Activated T-helper 9 cell treated with anti-CD3 and anti-CD28 coated beads, Interleukin-2, amount 50 U/mL, for 16 hours (primary cell): ENCODE results near the gene CD63.
A peak's percentile ranks its signal among the peaks of the same experiment; 100 is the strongest.

Source experiments
- DNase-seq: peaks from one replicate; pipeline ENCODE4 v3.0.0-alpha.2; 2020; ENCODE audit warnings: low read depth

CD63 gene

GRCh38 chr12:55720894-55721444 lies 7.8 kb downstream of the CD63 start:
- no peak for DNase-seq

- DNase-seq, result no peak
Measured at GRCh38 chr12:55720071-55720564, 8.7 kb downstream of the CD63 start, which contains the start of gene RDH5. Gene RDH5 (plus strand): TSS chr12:55720393. CDS start chr12:55721185, 792 bp downstream.

GRCh38 chr12:55719371-55719770 lies 9.4 kb downstream of the CD63 start:
- DNase-seq, result no peak

GRCh38 chr12:55718624-55719275 lies 10.1 kb downstream of the CD63 start:
- no peak for DNase-seq

- no peak for DNase-seq
Measured at GRCh38 chr12:55718015-55718414, 10.8 kb downstream of the CD63 start.

GRCh38 chr12:55717011-55718007 lies 11.5 kb downstream of the CD63 start:
- no peak for DNase-seq

- DNase-seq, result no peak
Measured at GRCh38 chr12:55716582-55716957, 12.2 kb downstream of the CD63 start.

GRCh38 chr12:55715833-55716581 lies 12.8 kb downstream of the CD63 start, which contains the start of gene BLOC1S1:
Gene BLOC1S1 (plus strand): TSS chr12:55716046. CDS start chr12:55716052, 6 bp downstream.
- peak; percentile 90 for DNase-seq

GRCh38 chr12:55715169-55715764 lies 13.5 kb downstream of the CD63 start:
- DNase-seq, result no peak

- DNase-seq, result no peak
Measured at GRCh38 chr12:55713721-55714120, 15.1 kb downstream of the CD63 start.

- no peak for DNase-seq
Measured at GRCh38 chr12:55712700-55713415, 16.0 kb downstream of the CD63 start.

- DNase-seq, result no peak
Measured at GRCh38 chr12:55711786-55712553, 16.8 kb downstream of the CD63 start.

GRCh38 chr12:55708695-55709233 lies 20.0 kb downstream of the CD63 start:
- DNase-seq, result no peak

GRCh38 chr12:55707841-55708694 lies 20.7 kb downstream of the CD63 start, which contains the start of gene ITGA7:
Gene ITGA7 (minus strand): TSS chr12:55707904. CDS start chr12:55707682, 222 bp downstream.
- DNase-seq, result peak; percentile 47

- DNase-seq, result no peak
Measured at GRCh38 chr12:55707219-55707671, 21.6 kb downstream of the CD63 start.

GRCh38 chr12:55706568-55707218 lies 22.1 kb downstream of the CD63 start:
- no peak for DNase-seq

- DNase-seq, result no peak
Measured at GRCh38 chr12:55705782-55706402, 22.9 kb downstream of the CD63 start.
